Activated CD4-positive, CD25-positive, alpha-beta regulatory T cell treated with anti-CD3 and anti-CD28 coated beads, Interleukin-2, amount 50 U/mL, for 72 hours (primary cell): ENCODE data around the gene SPINK13.
"Not testable (repeated sequence)": the region's sequence is repeated elsewhere in the genome, so short reads cannot be mapped to it uniquely, and the experiment has no call there.

Experiments
- DNase-seq: peaks from one replicate; pipeline ENCODE4 v3.0.0; 2021

The SPINK13 gene, protein sequence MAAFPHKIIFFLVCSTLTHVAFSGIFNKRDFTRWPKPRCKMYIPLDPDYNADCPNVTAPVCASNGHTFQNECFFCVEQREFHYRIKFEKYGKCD

DNA sequence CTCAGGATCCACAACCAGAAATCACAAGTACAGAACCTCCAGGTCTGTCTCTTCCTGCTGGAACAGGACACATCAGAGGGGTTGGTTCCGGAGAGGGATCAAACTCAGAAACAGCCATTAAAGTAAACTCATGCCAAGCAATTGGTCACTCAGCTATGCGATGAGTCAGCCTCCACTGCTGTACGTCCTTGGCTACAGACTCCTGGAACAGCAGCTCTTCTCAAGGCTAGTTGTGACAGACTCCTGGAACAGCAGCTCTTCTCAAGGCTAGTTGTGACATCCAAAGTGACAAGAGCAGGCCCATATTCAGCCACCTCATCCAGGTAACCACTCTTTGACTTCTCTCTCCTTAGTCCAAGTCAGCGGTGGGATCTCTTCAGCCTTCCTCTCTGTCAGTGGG is at the start of gene SPINK13:
Gene SPINK13 (plus strand): TSS at position 229 of the 400 bp plus-strand sequence. CDS start 1,279 bp downstream, outside the sequence.
- no peak for DNase-seq

DNA sequence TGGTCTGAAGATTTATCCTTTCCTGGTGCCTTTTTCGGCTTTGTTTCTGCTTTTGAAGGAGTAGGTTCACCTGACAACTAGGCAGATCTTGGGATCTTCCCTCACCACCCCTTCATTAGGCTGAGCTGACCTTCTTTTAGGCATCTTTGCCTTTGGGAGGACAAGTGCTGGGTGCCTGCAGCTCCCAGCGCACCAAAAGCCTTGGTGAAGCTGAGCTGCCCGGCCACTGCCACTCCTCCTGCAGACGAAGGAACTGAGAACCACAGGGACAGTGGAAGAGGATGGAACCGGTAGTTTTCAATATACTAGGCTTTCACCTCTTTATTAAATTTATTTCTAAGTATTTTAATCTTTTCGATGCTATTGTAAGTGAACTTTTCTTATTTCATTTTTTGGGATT is 47.1 kb upstream of the SPINK13 start:
- no peak for DNase-seq

DNA sequence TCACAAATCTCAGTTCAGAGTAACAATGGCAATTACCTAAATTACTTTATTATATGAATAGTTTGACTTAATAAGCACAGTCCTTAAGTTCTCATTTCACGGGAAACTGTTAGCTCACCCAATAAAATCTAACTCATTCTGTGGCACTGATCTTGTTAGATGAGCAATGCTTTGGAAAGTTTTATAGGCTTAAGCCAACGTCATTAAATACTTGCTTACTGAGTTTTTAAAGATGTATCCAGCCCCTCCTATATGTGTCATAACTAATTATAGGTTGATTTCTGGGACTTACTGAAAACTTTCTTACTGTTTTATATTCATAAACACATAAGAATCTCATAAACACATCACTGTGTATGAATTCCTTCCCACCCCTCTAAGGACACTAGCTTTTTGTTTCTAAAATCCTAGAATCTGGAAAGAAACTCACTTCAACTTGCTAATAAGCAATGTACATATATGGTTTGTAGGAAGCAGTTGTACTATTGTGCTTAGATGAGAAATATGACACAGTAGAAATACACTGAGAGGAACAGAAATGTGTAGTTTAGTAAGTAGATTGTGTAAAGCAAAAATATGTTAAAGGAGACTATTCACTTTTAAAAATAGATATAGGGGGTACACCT is 44.4 kb upstream of the SPINK13 start:
- no peak for DNase-seq

DNA sequence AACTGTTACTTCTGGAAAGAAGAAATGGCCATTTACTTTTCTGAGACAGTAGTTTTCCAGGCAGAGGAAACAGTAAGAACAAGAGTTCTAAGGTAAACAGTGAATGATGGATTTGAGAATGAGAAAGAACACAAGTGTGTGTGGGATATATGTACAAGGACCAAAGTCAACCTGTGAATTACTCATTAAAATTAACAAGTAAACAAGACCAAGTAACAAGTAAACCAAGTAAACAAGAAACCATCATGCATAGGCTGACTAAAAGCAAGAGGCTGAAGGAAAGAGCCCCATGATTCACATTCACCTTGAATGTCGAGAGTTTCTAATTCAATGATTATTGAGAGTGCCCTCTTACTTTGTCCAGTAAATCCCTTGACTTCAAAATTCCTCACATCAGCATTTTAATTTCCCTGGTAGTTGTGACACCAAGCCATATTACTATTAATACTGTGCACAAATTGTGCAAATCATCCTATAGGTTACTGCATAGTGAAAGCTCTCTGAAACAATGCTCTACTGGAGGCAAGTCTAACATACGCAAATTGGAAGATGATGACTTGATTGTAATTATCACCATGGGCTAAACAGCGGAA is 40.1 kb upstream of the SPINK13 start:
- no peak for DNase-seq

DNA sequence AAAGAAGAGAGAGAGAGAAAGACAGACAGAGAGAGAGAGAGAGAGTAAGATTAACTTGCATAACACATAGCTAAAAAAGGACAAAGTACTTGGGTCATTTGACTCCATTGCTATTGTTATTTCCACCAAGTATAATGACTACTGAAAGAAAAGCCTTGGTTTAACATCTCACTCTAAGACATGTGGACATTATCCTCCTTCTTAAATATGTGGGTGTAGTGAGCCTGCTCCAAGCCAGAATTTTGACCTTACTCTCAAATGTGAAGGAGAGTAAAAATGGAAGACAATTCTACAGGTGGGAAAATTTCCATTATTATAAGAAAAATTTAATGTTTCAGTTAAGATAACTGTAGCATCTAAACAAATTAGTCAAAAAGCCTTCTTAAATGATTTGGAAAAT is 38.8 kb upstream of the SPINK13 start:
- DNase-seq: no peak

DNA sequence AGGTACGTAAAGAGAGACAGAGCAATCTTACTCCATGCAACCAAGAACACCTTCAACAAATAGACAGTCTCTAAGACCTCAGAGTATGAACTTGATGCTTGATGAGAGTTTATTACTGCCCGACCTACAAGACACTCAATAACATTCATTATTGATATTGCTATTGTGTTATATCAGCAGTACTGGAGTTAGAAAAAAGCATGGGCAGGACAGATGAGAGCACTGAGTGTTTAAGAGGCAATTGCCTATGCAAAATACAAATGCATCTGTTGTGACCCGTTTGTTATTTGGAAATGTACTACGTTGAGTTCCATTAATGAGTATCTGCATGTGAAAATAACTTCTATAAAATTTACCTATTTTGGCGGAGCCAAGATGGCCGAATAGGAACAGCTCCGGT is 38.4 kb upstream of the SPINK13 start:
- no peak for DNase-seq

DNA sequence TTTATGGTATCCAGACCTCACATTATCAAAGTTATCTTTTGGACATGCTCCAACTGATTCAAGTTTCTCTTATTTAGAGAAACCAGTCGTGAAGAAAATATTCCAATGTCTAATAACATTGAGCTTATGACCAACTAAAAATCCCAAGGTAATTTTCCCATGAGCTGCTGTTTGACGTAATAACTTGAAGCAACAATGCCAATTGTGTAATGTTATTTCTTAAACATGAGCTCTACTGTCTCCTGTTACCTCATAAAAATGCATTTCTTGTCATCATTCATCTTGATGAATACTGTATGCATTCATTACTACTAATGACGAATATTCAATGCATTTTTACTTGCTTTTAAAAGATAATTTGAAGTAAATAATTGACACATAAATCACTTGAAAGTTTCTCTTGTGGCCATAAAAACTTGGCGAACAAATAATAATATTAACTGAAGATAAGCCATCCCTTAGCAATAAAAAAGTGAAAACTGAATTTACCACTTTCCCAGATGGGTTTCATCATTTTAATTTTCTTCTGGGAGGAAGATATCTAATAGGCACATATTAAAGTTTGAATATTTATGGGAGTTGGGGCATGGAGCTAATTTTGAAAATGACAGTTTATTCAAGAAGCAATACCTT is 30.7 kb upstream of the SPINK13 start:
- no peak for DNase-seq

DNA sequence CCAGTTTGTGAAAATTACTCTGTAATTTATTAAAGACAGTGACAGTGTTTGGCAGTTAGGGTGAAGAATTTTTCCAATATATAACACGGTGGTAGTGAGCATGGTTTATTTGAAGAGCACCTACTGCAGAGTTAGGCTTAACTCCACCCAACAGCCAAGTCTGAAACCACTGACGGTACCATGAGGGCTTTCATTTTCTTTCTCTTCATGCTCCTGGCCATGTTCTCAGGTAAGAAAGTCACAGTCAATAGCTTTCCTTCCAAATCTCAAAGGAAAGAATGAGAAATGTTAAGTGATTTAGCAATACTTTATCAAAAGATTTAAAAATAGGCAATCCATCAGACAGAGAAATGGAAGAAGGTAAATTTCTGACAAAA is 30.2 kb upstream of the SPINK13 start, which contains the start of gene MARCOL:
Gene MARCOL (plus strand): TSS at position 108 of the 377 bp plus-strand sequence. CDS start 73 bp downstream, at position 181.
- no peak for DNase-seq

DNA sequence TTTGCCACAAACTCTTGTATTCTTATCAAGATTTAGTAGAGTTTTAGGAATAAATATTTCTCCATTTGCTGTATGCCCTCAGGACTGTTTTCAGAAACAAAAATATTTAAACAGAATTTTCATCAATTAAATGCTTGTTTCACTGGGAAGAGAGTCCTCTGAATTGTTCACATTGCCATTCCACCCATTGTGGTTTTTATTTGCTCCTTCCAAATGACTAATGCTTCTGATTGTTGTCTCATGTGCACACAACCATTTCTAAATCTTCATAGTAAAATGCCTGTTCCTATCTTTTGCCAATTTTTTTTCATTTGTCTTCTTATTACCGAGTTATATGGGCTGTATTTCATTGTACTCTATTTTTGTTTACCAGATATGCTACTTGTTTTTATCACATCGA is 19.7 kb upstream of the SPINK13 start:
- no peak for DNase-seq

DNA sequence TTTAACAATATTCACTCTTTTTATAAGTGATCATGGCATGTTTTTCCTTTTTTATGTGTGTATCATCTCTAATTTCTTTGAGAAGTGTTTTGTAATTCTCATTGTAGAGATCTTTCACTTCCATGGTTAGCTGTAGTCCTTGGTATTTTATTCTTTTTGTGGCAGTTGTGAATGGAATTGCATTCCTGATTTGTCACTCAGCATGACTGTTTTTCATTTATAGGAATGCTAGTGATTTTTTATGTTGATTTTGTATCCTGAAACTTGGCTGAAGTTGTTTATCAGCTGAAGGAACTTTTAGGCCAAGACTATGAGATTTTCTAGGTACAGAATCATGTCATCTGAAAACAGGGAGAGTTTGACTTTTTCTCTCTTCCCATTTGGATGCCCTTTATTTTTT is 13.1 kb upstream of the SPINK13 start:
- no peak for DNase-seq

DNA sequence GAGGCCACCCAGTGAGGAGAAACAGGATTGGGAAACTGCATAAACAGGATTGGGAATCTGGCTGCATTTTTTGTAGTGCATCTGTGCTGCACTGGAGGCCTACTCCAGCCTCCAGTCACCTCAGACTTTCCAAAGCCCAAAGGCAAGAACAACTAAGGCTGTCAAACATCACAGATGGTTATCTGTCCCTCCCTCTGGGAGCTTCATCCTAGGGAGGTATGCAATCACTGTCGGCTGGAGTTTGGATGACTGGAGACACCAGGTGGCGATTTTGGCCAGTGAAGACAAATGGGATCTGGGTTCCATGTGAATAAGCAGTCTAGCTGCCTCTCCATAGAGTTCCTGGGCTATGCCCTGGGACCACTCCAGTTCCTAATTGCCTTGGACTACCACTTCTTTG is 9.3 kb upstream of the SPINK13 start:
- DNase-seq: no peak

DNA sequence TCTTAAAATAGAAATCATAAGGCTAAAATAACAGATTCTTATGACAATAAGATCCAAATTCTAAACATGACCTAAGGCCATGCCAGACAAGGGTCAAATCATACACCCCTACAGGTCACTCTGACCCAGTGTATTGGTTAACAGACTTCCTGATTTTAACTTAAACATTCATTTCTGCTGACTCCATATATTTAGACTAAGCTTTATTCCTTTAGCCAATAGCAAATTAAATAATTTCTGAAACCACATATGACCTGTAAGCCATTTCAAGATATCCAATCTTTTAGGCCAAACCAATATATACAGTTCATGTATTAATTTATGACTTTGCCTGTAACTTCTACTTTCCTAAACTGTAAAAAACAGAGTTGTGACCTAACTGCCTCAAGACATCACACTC is 7.4 kb upstream of the SPINK13 start:
- DNase-seq: no peak

DNA sequence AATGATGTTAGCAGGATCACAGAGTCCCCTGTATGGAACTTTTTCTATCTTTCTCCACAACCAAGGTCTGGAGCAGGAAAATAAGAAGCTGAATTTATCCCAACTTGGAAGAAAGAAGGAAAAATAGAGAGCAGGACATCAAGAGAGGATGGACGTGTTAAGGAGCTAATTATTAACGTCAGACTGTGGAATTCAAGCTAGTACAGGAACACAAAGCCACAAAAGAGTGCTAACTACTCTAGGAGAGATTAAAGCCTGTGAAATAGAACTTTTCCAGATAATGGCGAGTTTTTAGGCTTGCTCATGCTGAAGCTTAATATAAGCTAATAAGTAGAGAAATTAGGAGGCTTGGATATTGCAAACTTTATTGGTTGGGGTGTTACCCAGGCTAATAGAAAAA is 632 bp upstream of the SPINK13 start:
- no peak for DNase-seq

DNA sequence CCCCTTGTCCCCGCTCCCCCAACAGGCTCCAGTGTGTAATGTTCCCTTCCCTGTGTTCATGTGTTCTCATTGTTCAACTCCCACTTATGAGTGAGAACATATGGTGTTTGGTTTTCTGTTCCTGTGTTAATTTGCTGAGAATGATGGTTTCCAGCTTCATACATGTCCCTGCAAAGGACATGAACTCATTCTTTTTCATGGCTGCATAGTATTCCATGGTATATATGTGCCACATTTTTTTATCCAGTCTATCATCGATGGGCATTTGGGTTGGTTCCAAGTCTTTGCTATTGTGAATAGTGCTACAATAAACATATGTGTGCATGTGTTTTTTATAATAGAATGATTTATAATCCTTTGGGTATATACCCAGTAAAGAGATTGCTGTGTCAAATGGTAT is 6.5 kb downstream of the SPINK13 start:
- not testable (repeated sequence) for DNase-seq

DNA sequence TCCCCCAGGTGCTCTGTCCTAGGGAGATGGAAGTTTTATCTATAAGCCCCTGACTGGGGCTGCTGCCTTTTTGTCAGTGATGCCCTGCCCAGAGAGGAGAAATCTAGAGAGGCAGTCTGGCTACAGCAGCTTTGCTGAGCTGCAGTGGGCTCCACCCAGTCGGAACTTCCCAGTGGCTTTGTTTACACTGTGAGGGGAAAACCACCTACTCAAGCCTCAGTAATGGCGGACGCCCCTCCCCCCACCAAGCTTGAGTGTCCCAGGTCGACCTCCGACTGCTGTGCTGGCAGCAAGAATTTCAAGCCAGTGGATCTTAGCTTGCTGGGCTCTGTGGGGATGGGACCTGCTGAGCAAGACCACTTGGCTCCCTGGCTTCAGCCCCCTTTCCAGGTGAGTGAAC is 12.3 kb downstream of the SPINK13 start:
- DNase-seq: not testable (repeated sequence)

DNA sequence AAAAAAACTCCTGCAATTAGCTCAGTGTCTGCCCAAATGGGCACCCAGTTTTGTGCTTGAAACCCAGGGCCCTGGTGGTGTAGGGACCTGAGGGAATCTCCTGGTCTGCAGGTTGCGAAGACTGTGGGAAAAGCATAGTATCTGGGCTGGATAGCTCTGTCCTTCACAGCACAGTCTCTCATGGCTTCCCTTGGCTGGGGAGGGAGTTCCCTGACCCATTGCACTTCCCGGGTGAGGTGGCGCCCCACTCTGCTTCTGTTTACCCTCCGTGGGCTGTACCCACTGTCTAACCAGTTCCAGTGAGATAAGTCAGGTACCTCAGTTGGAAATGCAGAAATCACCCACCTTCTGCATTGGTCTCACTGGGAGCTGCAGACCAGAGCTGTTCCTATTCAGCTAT is 12.7 kb downstream of the SPINK13 start:
- not testable (repeated sequence) for DNase-seq

DNA sequence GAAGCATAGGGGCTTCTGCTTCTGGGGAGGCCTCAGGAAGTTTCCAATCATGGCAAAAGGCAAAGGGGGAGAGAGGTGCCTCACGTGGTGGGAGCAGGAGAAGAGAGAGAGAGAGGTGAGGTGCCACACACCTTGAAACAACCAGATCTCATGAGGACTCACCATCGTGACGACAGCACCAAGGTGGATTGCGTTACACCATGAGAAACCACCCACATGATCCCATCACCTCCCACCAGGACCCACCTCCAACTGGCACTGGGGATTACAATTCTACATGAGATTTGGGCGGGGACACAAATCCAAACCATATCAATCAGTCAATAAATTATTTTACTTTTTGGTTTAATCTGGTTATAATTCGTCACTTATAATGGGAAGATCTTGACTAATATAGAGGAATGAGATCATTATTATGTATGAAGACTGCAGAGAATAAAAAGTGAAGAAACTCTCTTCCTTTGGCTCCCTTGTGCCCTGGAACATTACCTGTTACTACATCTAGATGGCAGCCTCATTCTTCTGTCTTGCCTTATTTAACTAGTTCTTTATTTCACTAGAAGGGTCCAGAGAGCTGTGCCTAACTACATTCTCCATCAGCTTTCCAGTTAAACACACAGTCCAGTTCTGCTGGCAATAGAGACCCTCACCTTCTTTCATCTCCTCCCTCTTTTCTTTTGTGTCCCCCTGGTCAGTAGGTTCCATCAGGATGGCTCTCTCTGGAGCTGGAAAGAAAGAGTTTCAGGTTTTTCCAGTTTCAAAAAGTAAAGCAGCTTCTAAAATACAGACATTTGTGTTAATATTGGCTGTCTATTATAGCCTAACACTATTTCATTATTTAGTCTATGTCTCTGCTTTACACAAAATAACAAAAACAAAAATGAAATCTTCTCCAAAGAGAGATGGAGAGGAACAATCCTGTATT is 21.9 kb downstream of the SPINK13 start:
- no peak for DNase-seq

DNA sequence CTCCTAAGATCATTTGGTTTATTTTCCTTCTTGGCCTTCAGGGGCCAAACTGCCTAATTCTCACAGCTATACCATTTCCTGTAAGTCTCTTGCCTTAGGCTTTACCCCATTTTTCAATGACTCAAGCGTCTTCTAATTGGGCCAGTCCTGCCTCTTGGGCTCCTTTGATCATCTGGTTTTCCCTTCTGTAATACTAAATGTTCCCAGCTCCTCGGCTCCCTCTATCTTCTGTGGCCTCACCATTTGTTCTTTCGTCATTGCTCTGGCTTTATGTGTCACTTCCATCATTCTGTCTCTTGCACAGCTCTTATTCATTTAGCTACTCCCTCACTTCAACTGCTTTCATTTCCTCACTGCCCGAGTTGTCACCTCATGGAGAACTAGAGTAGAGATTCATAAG is 29.1 kb downstream of the SPINK13 start:
- no peak for DNase-seq

DNA sequence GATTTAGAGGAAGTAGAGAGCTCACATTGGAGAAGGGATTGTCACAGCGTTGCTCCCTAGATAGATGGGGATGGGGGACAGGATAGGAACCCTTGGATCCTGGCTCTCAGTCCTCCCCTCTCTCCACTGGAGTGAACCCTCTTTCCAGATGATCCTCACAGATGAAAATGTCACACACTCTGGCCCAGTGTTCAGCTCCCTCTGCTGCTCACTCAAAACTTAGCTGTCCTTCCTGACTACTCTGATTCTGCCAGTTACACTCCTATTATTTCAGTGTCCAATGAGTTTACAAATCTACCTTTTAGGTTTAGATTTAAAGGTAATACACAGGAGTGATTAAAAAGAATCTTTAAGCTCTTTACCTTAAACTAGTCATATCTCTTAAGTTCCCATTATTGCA is 37.9 kb downstream of the SPINK13 start:
- no peak for DNase-seq

DNA sequence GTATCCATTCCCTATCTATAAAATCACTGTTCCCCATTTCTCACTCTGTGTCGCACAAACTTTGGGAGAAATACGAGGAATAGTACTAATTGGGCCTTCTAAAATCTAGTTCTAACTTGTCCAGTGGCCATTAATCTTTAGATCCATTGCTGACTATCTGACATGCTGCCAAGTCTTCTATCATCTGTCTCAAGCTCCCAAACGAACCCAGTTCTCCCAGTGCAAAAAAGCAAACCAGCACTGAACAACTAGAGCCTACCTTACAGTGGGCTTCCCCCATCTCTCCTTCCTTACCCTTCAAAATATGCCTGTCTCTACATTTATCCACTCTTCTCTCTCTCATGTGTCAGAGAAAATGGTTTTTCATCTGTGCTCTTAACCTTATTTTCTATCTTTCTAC is 40.4 kb downstream of the SPINK13 start:
- DNase-seq: no peak

DNA sequence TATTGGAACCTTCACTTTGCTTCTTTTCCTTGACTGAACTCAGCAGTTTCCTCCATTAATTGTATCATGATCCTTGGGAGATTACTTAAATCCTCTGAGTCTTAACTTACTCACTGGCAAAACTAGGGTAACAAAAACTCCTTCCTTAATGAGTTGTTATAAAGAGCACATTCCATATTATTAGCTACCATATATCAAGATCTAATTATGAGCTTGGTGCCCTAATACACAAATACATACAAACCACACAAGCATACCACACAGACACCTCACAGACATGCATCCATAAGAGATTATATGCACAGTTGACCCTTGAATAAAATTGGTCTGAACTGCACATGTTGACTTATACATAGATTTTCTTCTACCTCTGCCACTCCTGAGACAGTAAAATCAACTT is 41.2 kb downstream of the SPINK13 start:
- DNase-seq: no peak

DNA sequence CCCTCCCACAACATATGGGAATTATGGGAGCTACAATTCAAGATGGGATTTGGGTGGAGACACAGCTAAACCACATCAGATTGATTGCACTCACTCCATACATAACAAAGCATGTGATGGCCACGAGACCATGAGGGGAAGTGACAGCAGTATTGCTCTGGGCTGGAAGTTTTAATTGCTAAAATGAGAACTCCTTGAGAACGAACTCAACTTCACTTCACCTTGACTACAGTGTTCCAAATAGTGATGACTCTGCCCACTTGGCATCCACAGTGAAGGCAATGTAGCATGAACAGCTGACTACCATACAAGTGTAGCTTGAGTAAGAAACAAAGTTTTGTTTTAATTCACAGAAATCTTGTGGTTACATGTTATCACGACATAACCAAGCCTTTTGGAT is 42.9 kb downstream of the SPINK13 start:
- no peak for DNase-seq

DNA sequence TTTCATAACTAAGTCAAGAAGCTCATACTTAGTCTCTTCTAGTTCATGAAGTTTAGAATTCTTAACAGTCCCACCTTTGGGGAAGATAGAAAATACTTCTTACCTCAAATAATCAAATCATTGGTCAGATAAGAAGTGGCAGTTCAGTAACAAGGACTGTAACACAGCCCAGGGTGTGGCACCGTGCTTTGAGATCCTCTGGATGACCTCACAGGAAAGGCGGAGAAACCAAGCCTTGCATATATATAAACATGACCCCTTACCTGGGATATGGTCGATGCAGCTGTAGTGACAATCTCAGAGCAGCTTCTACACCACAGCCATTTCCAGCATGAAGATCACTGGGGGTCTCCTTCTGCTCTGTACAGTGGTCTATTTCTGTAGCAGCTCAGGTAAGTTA is 43.6 kb downstream of the SPINK13 start, which contains the start of gene SPINK7:
Gene SPINK7 (plus strand): TSS at position 271 of the 400 bp plus-strand sequence. CDS start 61 bp downstream, at position 332.
- no peak for DNase-seq
